GM12864 (cell line): ENCODE measurements around the gene SATB1.

Experiments used
- DNase-seq: peaks from one replicate; pipeline ENCODE4 v3.0.0-alpha.2; 2011; ENCODE audit warnings: low read depth
- H3K4me3 ChIP-seq: 2 replicates; pipeline ENCODE4 v1.5.1; 2011; ENCODE audit warnings: mild to moderate bottlenecking, low read depth, low read length, control low read depth
- CTCF ChIP-seq: IDR thresholded peaks from 2 replicates; pipeline ENCODE4 v1.5.1; 2011; ENCODE audit warnings: low read depth, mild to moderate bottlenecking, moderate library complexity, low read length, control low read depth, inconsistent platforms; ENCODE audit errors: missing control alignments

The SATB1 gene

GRCh38 chr3:18441551-18441950 lies 16.4 kb upstream of the SATB1 start:
- TF ChIP-seq CTCF = no peak
- DNase-seq = no peak
- H3K4me3 ChIP-seq = no peak overlapping the region

GRCh38 chr3:18440066-18440722 lies 15.1 kb upstream of the SATB1 start:
- TF ChIP-seq CTCF = no peak
- no peak overlapping the region for H3K4me3 ChIP-seq
- DNase-seq = no peak

- no peak for DNase-seq
- H3K4me3 ChIP-seq = no peak overlapping the region
- no peak for TF ChIP-seq CTCF
Observed at GRCh38 chr3:18439281-18439680, 14.1 kb upstream of the SATB1 start.

GRCh38 chr3:18438586-18438985 lies 13.4 kb upstream of the SATB1 start:
- TF ChIP-seq CTCF = no peak
- no peak for DNase-seq
- H3K4me3 ChIP-seq = no peak overlapping the region

- TF ChIP-seq CTCF = no peak
- H3K4me3 ChIP-seq = no peak overlapping the region
- no peak for DNase-seq
Observed at GRCh38 chr3:18436213-18436612, 11.1 kb upstream of the SATB1 start.

- no peak overlapping the region for H3K4me3 ChIP-seq
- TF ChIP-seq CTCF = no peak
- no peak for DNase-seq
Observed at GRCh38 chr3:18434711-18435110, 9.6 kb upstream of the SATB1 start.

- no peak for DNase-seq
- TF ChIP-seq CTCF = no peak
- H3K4me3 ChIP-seq = no peak overlapping the region
Observed at GRCh38 chr3:18432752-18433151, 7.6 kb upstream of the SATB1 start.
